ENCODE data around the gene FBXL3.

GRCh38 chr13:77055158-77055557, 28.2 kb upstream of the FBXL3 start:
- TF ChIP-seq POLR2A (IDR thresholded peaks at IDR 0.05; ENCODE audit: low read depth, low read length) = no peak
- no peak for TF ChIP-seq POLR2AphosphoS5 (IDR thresholded peaks at IDR 0.05; ENCODE audit: low read depth, low read length)

Data from GM12892 (cell line).